ENCODE measurements around the gene MMP19. TPM values are rescaled to one million over a fixed set of nuclear protein-coding genes. Genes with fewer than 3 reads are reported as not detected.

Gene MMP19
- total RNA-seq, 4 donors from 2014 or later, result 1.5 to 3.1 (median 1.8) TPM

- H3K4me1 ChIP-seq, result no peaks in the 10 kb centered on the region
- H3K4me3 ChIP-seq, result no peak overlapping the region
- no peaks in the 10 kb centered on the region for H3K9me3 ChIP-seq
- intact Hi-C loops (cut with DNase I), result no loop called here
- no peaks in the 10 kb centered on the region for H3K27me3 ChIP-seq
- TF ChIP-seq CTCF (IDR thresholded peaks at IDR 0.05) (no peak), POLR2A (IDR thresholded peaks at IDR 0.05) (no peak)
- 67 to 68% methylated on average over 4 of the region's 4 CpGs for WGBS, 2 donors
- H3K27ac ChIP-seq, result no peak overlapping the region
- peaks cover 8 to 100% (median 25%) of the 10 kb centered on the region in 3 donors for H3K36me3 ChIP-seq
- no peak for DNase-seq
These were observed 45.2 kb downstream of the MMP19 start for GRCh38 chr12:55797550-55797949.

- DNase-seq, result no peak
- H3K27ac ChIP-seq, result no peak overlapping the region
- 55 to 71% methylated on average over 5 of the region's 5 CpGs for whole genome bisulfite sequencing, 2 donors
- H3K4me1 ChIP-seq, result no peaks in the 10 kb centered on the region
- no peak overlapping the region for H3K4me3 ChIP-seq
- intact Hi-C loops (cut with DNase I), result no loop called here
- peaks cover 8 to 100% (median 25%) of the 10 kb centered on the region in 3 donors for H3K36me3 ChIP-seq
- TF ChIP-seq CTCF (IDR thresholded peaks at IDR 0.05) (peak in 3 of 6 experiments; percentile 8 to 27 (median 22)), POLR2A (IDR thresholded peaks at IDR 0.05) (no peak)
- H3K9me3 ChIP-seq, result no peaks in the 10 kb centered on the region
- no peaks in the 10 kb centered on the region for H3K27me3 ChIP-seq
These were observed 45.7 kb downstream of the MMP19 start for GRCh38 chr12:55797068-55797467.

DNA sequence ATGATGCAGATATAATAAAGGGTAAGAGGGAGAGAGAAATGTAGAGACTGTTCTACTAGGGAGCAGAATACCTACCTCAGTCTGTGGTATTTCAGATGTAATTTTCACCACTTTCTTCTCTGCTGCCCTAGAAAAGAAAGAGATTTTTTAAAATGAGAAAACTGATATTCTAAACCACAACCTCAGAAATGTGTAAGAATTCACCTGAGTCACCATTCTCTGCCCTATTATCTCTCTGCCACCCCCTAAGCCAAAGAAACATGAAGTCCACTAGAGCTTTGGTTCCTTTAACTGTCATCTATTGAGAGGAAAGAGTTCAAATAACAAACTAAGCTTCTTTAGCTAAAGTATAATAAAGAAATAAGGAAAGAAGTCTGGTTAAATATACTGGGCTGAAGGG lies 46.8 kb downstream of the MMP19 start:
- no peak overlapping the region for H3K27ac ChIP-seq
- no peak for DNase-seq
- H3K4me3 ChIP-seq, result no peak overlapping the region
- no peaks in the 10 kb centered on the region for H3K27me3 ChIP-seq
- TF ChIP-seq CTCF (IDR thresholded peaks at IDR 0.05) (no peak), POLR2A (IDR thresholded peaks at IDR 0.05) (no peak)
- intact Hi-C loops (cut with DNase I), result no loop called here
- peaks cover 8 to 100% (median 25%) of the 10 kb centered on the region in 3 donors for H3K36me3 ChIP-seq
- no peaks in the 10 kb centered on the region for H3K9me3 ChIP-seq
- no peaks in the 10 kb centered on the region for H3K4me1 ChIP-seq

- WGBS, 2 donors, result 93% methylated on average over 4 of the region's 4 CpGs
- TF ChIP-seq CTCF (IDR thresholded peaks at IDR 0.05), result no peak
- no peak for TF ChIP-seq POLR2A (IDR thresholded peaks at IDR 0.05)
- Histone ChIP-seq H3K27me3 (no peaks in the 10 kb centered on the region), H3K9me3 (no peaks in the 10 kb centered on the region), H3K4me3 (no peak overlapping the region), H3K4me1 (no peaks in the 10 kb centered on the region), H3K27ac (no peak overlapping the region), H3K36me3 (peaks cover 21 to 100% (median 51%) of the 10 kb centered on the region in 3 donors)
- intact Hi-C loops (cut with DNase I), result no loop called here
- DNase-seq, result no peak
These were observed 52.8 kb downstream of the MMP19 start for GRCh38 chr12:55789893-55790292.

DNA sequence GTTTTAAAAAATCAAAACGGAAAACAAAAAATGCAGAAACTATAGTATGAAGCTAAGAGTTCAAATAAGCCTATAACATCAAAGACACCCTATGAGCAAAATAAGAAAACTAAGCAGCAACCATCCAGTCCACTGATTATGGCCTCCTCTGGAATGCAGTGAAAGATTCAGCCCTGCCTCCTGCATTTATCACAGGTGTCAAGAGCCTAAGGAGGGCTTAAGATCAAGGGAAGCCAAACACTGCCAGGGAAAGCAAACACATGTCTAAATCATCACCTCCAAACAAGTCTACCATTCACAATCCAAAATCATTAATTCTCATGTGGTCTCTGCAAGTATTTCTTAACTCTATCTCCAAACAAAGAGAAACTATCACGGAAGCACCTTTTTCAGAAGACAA lies 53.6 kb downstream of the MMP19 start:
- TF ChIP-seq CTCF (IDR thresholded peaks at IDR 0.05) (no peak), POLR2A (IDR thresholded peaks at IDR 0.05) (no peak)
- peaks cover 16 to 100% (median 51%) of the 10 kb centered on the region in 3 donors for H3K36me3 ChIP-seq
- no peak overlapping the region for H3K4me3 ChIP-seq
- DNase-seq, result no peak
- intact Hi-C loops (cut with DNase I), result no loop called here
- no peaks in the 10 kb centered on the region for H3K4me1 ChIP-seq
- no peak overlapping the region for H3K27ac ChIP-seq
- 85 to 97% methylated on average over 2 of the region's 2 CpGs for WGBS, 2 donors
- H3K9me3 ChIP-seq, result no peaks in the 10 kb centered on the region
- no peaks in the 10 kb centered on the region for H3K27me3 ChIP-seq

Measured in esophagus squamous epithelium (tissue), 5 donors.